ENCODE results near the gene KAT8. TPM values are rescaled to one million over a fixed set of nuclear protein-coding genes. Genes with fewer than 3 reads are reported as not detected.
A peak's percentile ranks its signal among the peaks of the same experiment; 100 is the strongest.
"Not testable (repeated sequence)": the region's sequence is repeated elsewhere in the genome, so short reads cannot be mapped to it uniquely, and the experiment has no call there.

Gene KAT8
- total RNA-seq, 4 donors from 2014 or later: 62.3 to 100 (median 69.8) TPM

DNA sequence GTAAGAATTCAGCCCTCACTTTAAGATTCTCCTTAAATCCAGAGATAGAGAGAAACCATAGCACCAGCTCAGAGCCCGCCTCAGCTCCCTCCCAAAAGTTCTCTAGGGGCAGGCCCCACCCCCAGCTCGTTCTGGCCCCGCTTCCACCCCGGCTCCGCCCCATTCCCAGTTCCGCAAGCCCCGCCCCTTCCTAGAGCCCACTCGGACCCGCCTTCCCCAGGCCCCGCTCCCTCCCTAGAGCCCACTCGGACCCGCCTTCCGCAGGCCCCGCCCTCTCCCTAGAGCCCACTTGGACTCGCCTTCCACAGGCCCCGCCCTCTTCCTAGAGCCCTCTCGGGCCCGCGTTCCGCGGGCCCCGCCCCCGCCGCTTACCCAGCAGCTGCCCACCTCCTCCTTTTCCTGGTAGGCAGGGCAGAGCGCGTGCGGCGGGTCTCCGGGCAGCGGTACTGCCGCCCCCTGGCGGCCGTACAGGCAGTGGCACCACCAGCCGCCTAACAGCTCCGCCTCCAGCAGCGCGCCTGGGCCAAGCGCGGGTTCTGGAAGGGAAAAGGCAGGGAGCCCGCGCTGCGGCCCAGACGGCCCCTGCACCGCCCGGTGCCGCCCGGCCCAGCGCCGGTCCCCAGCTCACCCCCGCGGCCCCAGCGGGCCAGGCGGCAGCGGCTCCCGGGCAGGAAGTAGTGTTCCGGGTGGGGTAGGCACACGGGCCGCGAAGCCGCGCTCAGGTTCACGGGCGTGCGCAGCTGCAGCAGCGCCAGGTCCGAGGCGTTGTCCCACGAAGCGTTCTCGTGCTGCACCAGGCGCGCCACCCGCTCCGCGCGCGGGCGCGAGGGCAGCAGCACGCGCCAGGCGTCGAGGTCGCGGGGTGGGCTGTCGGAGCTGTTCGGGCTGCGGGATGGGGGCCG, 24.9 kb downstream of the KAT8 start:
- TF ChIP-seq POLR2AphosphoS5 (IDR thresholded peaks at IDR 0.05) (peak in 2 of 3 donors; percentile 65 to 68), EP300 (IDR thresholded peaks at IDR 0.05) (no peak), POLR2A (IDR thresholded peaks at IDR 0.05) (no peak)
- TF ChIP-seq, protein P1, sequence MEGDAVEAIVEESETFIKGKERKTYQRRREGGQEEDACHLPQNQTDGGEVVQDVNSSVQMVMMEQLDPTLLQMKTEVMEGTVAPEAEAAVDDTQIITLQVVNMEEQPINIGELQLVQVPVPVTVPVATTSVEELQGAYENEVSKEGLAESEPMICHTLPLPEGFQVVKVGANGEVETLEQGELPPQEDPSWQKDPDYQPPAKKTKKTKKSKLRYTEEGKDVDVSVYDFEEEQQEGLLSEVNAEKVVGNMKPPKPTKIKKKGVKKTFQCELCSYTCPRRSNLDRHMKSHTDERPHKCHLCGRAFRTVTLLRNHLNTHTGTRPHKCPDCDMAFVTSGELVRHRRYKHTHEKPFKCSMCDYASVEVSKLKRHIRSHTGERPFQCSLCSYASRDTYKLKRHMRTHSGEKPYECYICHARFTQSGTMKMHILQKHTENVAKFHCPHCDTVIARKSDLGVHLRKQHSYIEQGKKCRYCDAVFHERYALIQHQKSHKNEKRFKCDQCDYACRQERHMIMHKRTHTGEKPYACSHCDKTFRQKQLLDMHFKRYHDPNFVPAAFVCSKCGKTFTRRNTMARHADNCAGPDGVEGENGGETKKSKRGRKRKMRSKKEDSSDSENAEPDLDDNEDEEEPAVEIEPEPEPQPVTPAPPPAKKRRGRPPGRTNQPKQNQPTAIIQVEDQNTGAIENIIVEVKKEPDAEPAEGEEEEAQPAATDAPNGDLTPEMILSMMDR (IDR thresholded peaks at IDR 0.05): peak; percentile 97 to 99
- DNase-seq (ENCODE audit: low spot score in 2 of 2): peak; percentile 99 to 100
- H3K4me3 ChIP-seq: peak overlapping the region; percentile 54
- H3K27me3 ChIP-seq: no peaks in the 10 kb centered on the region
- H3K4me1 ChIP-seq: peaks cover 44% of the 10 kb centered on the region
- no peaks in the 10 kb centered on the region for H3K9me3 ChIP-seq
- no peaks in the 10 kb centered on the region for H3K36me3 ChIP-seq
- 0% methylated on average over 15 of the region's 89 CpGs for WGBS
- H3K27ac ChIP-seq: peak overlapping the region; percentile 80

DNA sequence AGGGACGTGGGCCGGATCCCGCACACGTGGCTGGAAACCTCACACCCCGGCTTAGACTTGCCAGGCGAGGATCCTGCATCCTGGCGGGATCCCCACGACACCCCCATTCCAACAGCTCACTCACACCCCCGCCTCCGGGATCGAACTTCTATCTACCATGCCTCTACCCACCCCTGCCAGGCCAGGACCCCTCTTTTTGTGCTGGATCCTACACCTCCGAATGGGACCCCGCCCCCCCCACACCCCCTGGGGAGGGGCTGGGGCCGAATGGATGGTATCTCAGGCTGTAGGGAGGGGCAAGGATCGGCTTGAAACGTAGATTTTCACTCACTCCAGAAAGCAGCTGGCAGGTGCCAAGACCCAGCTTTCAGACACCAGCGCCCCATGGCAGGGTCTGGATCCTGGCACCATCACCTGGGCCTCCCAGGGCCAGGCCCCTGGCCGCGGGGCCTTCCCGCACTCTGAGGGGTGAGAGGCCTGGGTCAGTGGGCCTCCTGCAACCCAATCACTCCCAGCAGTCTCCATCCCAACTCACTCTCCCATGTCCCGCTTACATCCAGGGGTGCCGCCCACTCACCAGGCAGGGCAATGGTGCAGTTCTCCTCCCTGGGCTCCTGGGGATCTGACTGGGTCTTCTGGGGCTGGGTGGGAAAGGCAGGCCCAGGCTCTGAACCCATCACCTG, 25.7 kb downstream of the KAT8 start:
- 85% methylated on average over 9 of the region's 22 CpGs for WGBS
- no peaks in the 10 kb centered on the region for H3K9me3 ChIP-seq
- H3K27ac ChIP-seq: peak overlapping the region; percentile 80
- H3K27me3 ChIP-seq: peaks cover under 1% of the 10 kb centered on the region
- H3K4me1 ChIP-seq: peaks cover 46% of the 10 kb centered on the region
- no peaks in the 10 kb centered on the region for H3K36me3 ChIP-seq
- DNase-seq (ENCODE audit: low spot score in 2 of 2): no peak
- H3K4me3 ChIP-seq: peak overlapping the region; percentile 54
- TF ChIP-seq, protein P1 (IDR thresholded peaks at IDR 0.05): no peak
- TF ChIP-seq POLR2AphosphoS5 (IDR thresholded peaks at IDR 0.05) (no peak), POLR2A (IDR thresholded peaks at IDR 0.05) (no peak), EP300 (IDR thresholded peaks at IDR 0.05) (no peak)

DNA sequence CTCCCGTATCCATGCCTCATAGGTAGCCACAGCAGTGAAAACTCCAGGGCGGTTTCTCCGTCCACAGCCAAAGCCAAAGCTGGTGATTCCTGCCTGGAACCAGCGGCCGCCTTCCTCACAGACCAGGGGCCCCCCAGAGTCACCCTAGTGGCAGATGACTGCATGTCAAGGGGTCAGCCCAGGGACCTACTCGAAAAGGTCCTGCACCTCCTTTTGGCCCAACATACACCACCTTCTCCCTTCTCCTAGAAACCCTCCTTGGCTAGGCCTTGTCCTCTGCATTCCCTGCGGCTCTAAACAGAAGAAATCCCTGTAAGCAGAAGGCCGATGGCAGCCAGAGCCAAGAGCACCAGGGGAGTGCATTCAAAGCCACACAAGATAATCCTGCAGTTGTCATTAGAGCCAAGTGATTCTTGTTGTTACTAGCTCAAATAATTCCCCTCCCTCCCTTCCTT, 26.3 kb downstream of the KAT8 start:
- H3K27ac ChIP-seq: no peak overlapping the region
- H3K4me1 ChIP-seq: peaks cover 46% of the 10 kb centered on the region
- WGBS: 83% methylated on average over 8 of the region's 8 CpGs
- H3K9me3 ChIP-seq: no peaks in the 10 kb centered on the region
- TF ChIP-seq POLR2A (IDR thresholded peaks at IDR 0.05): no peak
- no peak for TF ChIP-seq EP300 (IDR thresholded peaks at IDR 0.05)
- no peak for TF ChIP-seq POLR2AphosphoS5 (IDR thresholded peaks at IDR 0.05)
- TF ChIP-seq, protein P1 (IDR thresholded peaks at IDR 0.05): no peak
- peaks cover 5% of the 10 kb centered on the region for H3K27me3 ChIP-seq
- no peak overlapping the region for H3K4me3 ChIP-seq
- no peak for DNase-seq (ENCODE audit: low spot score in 2 of 2)
- no peaks in the 10 kb centered on the region for H3K36me3 ChIP-seq

DNA sequence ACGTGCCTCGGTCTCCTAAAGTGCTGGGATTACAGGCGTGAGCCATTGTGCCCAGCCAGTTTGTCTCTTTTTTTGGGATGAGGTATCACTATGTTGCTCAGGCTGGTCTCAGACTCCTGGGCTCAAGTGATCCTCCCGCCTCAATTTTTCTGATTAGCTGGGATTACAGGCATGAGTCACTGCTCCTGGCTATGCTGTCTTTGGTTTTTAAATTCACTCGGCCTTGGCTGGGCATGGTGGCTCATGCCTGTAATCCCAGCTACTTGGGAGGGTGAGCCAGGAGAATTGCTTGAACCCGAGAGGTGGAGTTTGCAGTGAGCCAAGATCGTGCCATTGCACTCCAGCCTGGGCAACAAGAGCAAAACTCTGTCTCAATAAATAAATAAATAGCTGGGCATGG, 27.0 kb downstream of the KAT8 start:
- not testable (repeated sequence) for H3K27ac ChIP-seq; H3K4me3 ChIP-seq; H3K27me3 ChIP-seq; H3K36me3 ChIP-seq; DNase-seq (ENCODE audit: low spot score in 2 of 2); H3K9me3 ChIP-seq
- WGBS: 73% methylated on average over 7 of the region's 7 CpGs
- peaks cover 43% of the 10 kb centered on the region for H3K4me1 ChIP-seq

DNA sequence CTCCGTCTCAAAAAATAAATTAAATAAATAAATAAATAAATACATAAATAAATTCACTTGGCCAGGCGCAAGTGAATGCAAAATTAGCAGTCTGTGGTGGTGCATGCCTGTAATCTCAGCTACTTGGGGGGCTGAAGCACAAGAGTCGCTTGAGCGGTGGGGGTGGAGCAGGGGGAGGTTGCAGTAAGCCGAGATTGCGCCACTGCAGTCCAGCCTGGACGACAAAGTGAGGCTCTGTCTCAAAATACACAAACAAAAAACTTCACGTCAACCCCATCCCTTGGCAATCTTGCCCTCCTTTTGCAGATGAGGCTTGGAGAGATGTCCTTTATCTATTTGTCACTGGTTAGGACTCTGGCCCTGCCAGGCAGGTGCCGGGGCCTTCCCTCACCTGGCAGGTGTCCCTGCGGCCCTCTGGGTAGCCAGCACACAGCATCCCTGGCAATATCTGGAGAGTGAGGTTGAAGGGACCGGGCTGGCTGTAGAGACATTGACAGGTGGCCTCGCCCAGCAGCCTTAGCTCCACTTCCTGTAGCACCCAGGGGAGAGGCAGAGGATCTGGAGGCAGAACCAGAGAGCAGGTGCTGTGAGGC, 28.0 kb downstream of the KAT8 start:
- no peaks in the 10 kb centered on the region for H3K36me3 ChIP-seq
- peaks cover 5% of the 10 kb centered on the region for H3K27me3 ChIP-seq
- H3K4me1 ChIP-seq: peaks cover 41% of the 10 kb centered on the region
- H3K4me3 ChIP-seq: no peak overlapping the region
- H3K27ac ChIP-seq: no peak overlapping the region
- TF ChIP-seq EP300 (IDR thresholded peaks at IDR 0.05) (no peak), POLR2AphosphoS5 (IDR thresholded peaks at IDR 0.05) (no peak), POLR2A (IDR thresholded peaks at IDR 0.05) (no peak)
- TF ChIP-seq, protein P1 (IDR thresholded peaks at IDR 0.05): no peak
- no peak for DNase-seq (ENCODE audit: low spot score in 2 of 2)
- WGBS: 75% methylated on average over 12 of the region's 12 CpGs
- H3K9me3 ChIP-seq: no peaks in the 10 kb centered on the region

Data from suprapubic skin (tissue), 4 donors.